OCI-M2 (cell line): ENCODE data around the gene SRP68.
"Not testable (repeated sequence)": the region's sequence is repeated elsewhere in the genome, so short reads cannot be mapped to it uniquely, and the experiment has no call there.

Experiments
- DNase-seq: peaks from one replicate; lab custom pipeline; 2025; ENCODE audit not compliant: unreplicated experiment; lab: John Stamatoyannopoulos, UW

SRP68 gene

GRCh38 chr17:76089680-76090516 lies 17.6 kb upstream of the SRP68 start:
- no peak for DNase-seq

GRCh38 chr17:76088868-76089576 lies 16.7 kb upstream of the SRP68 start:
- no peak for DNase-seq

- no peak for DNase-seq
These were observed 15.9 kb upstream of the SRP68 start for GRCh38 chr17:76088041-76088867.

GRCh38 chr17:76087531-76087930 lies 15.2 kb upstream of the SRP68 start:
- no peak for DNase-seq

- no peak for DNase-seq
These were observed 14.1 kb upstream of the SRP68 start for GRCh38 chr17:76086384-76086783.

- DNase-seq: no peak
These were observed 13.5 kb upstream of the SRP68 start for GRCh38 chr17:76085731-76086366.

- no peak for DNase-seq
These were observed 12.9 kb upstream of the SRP68 start for GRCh38 chr17:76085066-76085730.

- DNase-seq: no peak
These were observed 11.3 kb upstream of the SRP68 start for GRCh38 chr17:76083536-76084182.

GRCh38 chr17:76082326-76083251 lies 10.3 kb upstream of the SRP68 start:
- DNase-seq: no peak

GRCh38 chr17:76081295-76082210 lies 9.2 kb upstream of the SRP68 start:
- no peak for DNase-seq

- no peak for DNase-seq
These were observed 8.5 kb upstream of the SRP68 start for GRCh38 chr17:76080768-76081287.

- no peak for DNase-seq
These were observed 7.8 kb upstream of the SRP68 start for GRCh38 chr17:76079956-76080767.

- no peak for DNase-seq
These were observed 7.2 kb upstream of the SRP68 start for GRCh38 chr17:76079535-76079955.

GRCh38 chr17:76078860-76079534 lies 6.7 kb upstream of the SRP68 start, which contains the start of gene ZACN:
TSS of gene ZACN (plus strand) at chr17:76079182. CDS start at chr17:76079265, 83 bp downstream.
- no peak for DNase-seq

GRCh38 chr17:76078370-76078769 lies 6.1 kb upstream of the SRP68 start:
- DNase-seq: not testable (repeated sequence)

- no peak for DNase-seq
These were observed 5.3 kb upstream of the SRP68 start for GRCh38 chr17:76077584-76078110.
